ENCODE measurements around the gene TACC3.

TACC3 gene

GRCh38 chr4:1784395-1784788 is 63.1 kb downstream of the TACC3 start:
- no peak for DNase-seq (ENCODE audit: low spot score)
- in situ Hi-C loops (cut with MboI; ENCODE audit: low sequenced_read_pairs, unreplicated experiment): no loop called here
- TF ChIP-seq CTCF (IDR thresholded peaks at IDR 0.05; ENCODE audit: borderline replicate concordance, control extremely low read depth, extremely low read depth, insufficient read depth, missing control alignments): no peak

DNA sequence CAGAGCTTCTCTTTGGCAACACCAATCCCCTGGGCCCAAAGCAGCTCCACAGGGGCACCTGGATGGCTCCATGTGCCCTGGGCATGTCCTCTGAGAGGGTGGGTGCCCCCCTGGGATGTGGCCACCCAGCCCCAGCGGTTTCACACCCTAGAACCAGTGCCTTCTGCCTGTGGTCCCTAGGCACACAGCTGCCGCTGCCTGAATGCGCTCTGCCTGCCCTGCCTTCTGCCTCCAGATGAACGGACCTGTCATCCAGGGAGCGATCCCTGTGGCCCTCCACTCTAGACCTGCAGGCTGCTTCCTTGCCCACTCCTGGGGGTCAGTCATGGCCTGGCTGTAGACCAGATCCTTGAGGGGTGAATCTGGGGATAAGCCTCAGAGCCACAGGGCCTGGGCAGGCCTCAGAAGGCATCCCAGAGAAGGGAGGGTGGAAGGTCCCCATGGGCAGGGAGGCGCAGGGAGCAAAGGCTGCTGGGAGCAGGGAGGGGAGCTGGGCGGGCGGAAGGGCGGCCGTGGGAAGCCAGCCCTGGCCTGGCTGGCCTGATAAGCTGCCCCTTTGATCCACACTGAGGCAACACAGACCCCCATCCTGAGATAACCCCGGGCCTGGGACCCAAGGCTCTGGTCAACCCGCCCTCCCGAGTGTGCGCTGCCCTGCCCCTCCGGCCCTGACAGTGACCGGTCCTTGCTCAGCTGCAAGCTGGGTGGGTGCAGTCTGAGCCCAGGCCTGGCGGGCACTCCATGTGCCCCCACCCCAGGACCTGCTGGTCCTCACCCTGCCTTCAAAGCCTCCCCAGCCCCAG is 63.7 kb downstream of the TACC3 start:
- no peak for TF ChIP-seq CTCF (IDR thresholded peaks at IDR 0.05; ENCODE audit: borderline replicate concordance, control extremely low read depth, extremely low read depth, insufficient read depth, missing control alignments)
- no peak for DNase-seq (ENCODE audit: low spot score)
- in situ Hi-C loops (cut with MboI; ENCODE audit: low sequenced_read_pairs, unreplicated experiment): no loop called here

DNA sequence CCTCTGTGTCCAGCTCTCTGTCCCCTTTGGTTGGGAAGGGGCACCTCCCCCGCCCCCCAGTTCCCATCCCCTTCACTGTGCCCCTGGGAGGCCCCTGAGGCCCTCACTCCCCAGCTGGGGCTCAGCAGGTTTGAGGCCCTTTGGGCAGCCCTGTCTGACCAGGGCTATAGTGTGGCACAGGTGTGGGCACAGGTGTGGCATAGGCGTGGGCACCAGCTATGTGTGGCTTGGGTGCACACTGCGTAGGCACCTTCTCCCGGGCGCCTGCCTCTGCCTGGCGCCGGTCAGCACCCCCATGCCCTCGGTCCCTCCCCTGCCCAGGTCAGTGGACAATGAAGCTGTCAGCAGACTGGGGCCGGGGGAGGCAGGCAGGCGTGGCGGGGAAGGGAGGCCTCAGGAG is 64.3 kb downstream of the TACC3 start:
- no peak for TF ChIP-seq CTCF (IDR thresholded peaks at IDR 0.05; ENCODE audit: borderline replicate concordance, control extremely low read depth, extremely low read depth, insufficient read depth, missing control alignments)
- no peak for DNase-seq (ENCODE audit: low spot score)
- in situ Hi-C loops (cut with MboI; ENCODE audit: low sequenced_read_pairs, unreplicated experiment): no loop called here

GRCh38 chr4:1786544-1787362 is 65.4 kb downstream of the TACC3 start:
- in situ Hi-C loops (cut with MboI; ENCODE audit: low sequenced_read_pairs, unreplicated experiment): no loop called here
- TF ChIP-seq CTCF (IDR thresholded peaks at IDR 0.05; ENCODE audit: borderline replicate concordance, control extremely low read depth, extremely low read depth, insufficient read depth, missing control alignments): no peak
- no peak for DNase-seq (ENCODE audit: low spot score)

GRCh38 chr4:1787411-1788077 is 66.2 kb downstream of the TACC3 start:
- DNase-seq (ENCODE audit: low spot score): no peak
- no peak for TF ChIP-seq CTCF (IDR thresholded peaks at IDR 0.05; ENCODE audit: borderline replicate concordance, control extremely low read depth, extremely low read depth, insufficient read depth, missing control alignments)
- in situ Hi-C loops (cut with MboI; ENCODE audit: low sequenced_read_pairs, unreplicated experiment): no loop called here

DNA sequence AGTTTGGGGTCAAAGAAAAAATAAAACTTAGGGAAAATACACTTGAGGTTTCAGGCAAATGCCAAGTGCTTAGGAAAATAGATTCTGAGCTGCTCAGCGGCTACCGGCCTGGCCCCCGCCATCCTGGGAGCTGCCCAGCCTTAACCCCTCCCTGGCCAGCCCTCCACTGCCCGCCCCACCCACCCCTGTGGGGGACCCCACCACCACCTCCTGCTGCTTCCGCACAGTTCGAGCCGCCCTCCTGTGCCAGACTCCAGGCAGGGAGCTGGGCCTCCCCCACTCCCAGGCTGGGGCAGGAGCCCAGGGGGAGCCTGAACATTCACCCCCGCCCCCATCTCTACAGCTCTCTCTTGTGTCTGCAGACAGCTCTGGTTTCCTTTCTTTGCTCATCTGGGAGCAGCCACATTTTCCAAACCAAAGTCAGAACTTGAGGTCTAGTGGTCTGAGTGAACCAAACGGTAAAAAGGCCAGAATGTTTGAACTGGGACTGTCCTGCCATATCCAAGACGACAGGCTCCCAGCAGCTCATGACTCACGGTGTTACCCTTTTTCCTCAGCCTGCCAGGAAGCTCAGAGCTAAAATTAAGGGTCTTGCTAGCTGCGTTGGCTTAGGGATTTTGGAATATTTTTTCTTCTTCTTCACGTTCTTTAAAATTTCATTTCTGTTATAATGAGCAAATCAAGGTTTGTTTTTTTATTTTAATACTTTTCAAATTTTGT is 67.1 kb downstream of the TACC3 start:
- TF ChIP-seq CTCF (IDR thresholded peaks at IDR 0.05; ENCODE audit: borderline replicate concordance, control extremely low read depth, extremely low read depth, insufficient read depth, missing control alignments): no peak
- DNase-seq (ENCODE audit: low spot score): no peak
- in situ Hi-C loops (cut with MboI; ENCODE audit: low sequenced_read_pairs, unreplicated experiment): no loop called here
